B cell (primary cell): Measurements from ENCODE around the gene NCOA4.

ENCODE experiments used
- CTCF ChIP-seq: fragments of 200-600 bp; IDR thresholded peaks from one replicate; pipeline ENCODE4 v1.8.0; 2022; ENCODE audit warnings: antibody characterized with exemption, mild to moderate bottlenecking
- EZH2 ChIP-seq: IDR thresholded peaks from 2 replicates; pipeline ENCODE4 v1.6.1; 2012; ENCODE audit warnings: borderline replicate concordance, low read depth, mild to moderate bottlenecking, moderate library complexity, low read length; ENCODE audit not compliant: insufficient read depth, poor library complexity, severe bottlenecking

GRCh38 chr10:46062723-46063428 is 32.5 kb upstream of the NCOA4 start:
- TF ChIP-seq CTCF (no peak), EZH2 (no peak)
